ENCODE measurements around the gene RBBP8NL.

RBBP8NL gene

DNA sequence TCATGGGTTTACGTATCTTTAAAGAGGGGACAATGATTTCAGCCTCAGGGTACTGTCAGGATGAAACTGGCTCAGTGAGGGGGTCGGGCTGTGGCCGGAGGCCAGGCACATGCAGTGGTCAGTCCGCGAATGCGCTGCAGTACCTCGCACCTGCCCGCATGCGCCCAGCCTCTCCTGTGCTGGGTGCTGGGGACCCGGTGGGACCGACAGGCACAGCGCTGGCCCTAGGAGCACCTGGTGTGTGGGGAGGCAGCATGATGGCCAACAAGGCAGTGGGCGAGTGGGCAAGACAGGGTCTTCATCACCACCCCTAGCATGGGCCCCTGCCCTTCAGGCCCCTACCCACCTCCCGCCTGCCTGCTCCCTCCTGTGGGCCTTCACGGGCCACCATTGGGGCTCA is 19.3 kb downstream of the RBBP8NL start:
- 0 out of 2 replicates have a peak overlapping the region, but pooled peaks have one; percentile 67 for H3K4me3 ChIP-seq (replicated peaks; ENCODE audit: low read depth, low read length)
- DNase-seq (ENCODE audit: extremely low read depth, insufficient read length), result no peak
- H3K36me3 ChIP-seq (ENCODE audit: control insufficient read depth, insufficient read depth, low read length), result peaks cover 1% of the 10 kb centered on the region; the same call in 1 of the 2 replicates
- no peaks in the 10 kb centered on the region for H3K27me3 ChIP-seq (replicated peaks; ENCODE audit: control insufficient read depth, insufficient read depth, low read length)
- no peak for TF ChIP-seq CTCF (IDR thresholded peaks at IDR 0.05; ENCODE audit: insufficient read depth, low read length, poor library complexity, severe bottlenecking)

DNA sequence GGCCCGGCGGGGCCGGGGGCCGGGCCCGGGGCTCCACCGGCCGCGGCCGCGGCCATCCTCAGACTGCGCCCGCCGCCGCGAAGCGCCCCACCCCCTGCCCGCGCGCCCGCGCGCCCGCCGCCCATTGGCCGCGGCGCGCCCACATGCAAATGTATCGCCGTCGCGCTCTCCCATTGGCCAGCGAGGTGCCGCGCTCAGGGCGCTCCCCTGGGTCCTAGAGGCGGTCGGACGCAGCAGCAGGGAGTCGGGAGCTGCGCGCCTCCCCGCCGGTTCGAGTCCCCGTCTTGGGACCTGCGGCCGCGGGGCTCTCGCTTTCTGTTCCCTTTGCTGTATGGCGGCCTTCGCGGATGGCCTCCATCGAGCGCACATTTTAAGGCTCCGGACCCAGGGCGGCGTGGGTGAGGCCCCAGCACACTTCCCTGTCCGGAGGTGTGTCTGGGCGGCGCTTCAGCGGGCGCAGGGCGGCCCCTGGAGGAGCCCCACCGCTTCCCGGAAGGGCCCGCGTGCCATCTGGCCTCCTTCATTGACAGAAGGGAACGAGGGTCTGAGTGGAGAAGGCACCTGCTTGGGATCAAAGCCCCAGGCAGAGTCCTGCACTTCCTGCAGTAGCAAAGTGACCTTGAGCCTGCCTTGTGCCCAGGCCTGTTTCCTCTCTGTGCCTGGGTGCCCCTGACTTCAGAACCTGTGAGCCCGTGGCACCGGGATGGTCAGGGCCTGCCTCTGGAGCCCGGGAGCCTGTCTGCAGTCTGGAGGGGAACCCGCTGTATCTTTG is 19.9 kb downstream of the RBBP8NL start, which contains the start of gene CABLES2:
Gene CABLES2 (minus strand): TSS at position 65 of the 772 bp plus-strand sequence. CDS start 9 bp downstream, at position 56.
- Histone ChIP-seq H3K4me3 (replicated peaks; ENCODE audit: low read depth, low read length) (peak within 1 kb of the TSS; percentile 88), H3K36me3 (ENCODE audit: control insufficient read depth, insufficient read depth, low read length) (peaks cover 4% of the 10 kb centered on the region; the same call in 1 of the 2 replicates), H3K27me3 (replicated peaks; ENCODE audit: control insufficient read depth, insufficient read depth, low read length) (no peaks in the 10 kb centered on the region)
- TF ChIP-seq CTCF (IDR thresholded peaks at IDR 0.05; ENCODE audit: insufficient read depth, low read length, poor library complexity, severe bottlenecking), result peak; percentile 25
- DNase-seq (ENCODE audit: extremely low read depth, insufficient read length), result peak; percentile 94

DNA sequence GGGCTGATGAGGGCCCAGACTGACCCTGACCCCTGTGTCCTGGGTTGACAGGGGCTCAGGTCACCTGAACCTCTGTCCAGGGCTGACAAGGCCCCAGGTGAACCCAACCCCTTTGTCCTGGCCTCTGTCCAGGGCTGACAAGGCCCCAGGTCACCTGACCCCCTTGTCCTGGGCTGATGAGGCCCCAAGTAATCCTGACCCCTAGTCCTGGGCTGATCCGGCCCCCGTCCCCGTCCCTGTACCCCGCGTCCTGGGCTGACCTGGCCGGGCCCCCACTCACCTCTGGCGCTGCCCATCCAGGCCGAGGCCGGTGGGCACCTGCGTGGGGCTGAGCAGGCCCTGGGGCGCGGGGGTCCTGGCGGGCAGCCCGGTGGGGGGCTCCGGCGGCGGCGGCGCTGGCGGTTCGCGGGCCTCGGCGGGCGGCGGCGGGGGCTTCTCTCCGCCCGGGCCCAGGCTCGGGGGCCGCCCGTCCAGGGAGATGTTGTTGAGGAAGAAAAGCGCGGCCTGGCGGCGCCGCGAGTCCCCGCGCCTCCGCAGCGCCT is 20.6 kb downstream of the RBBP8NL start:
- DNase-seq (ENCODE audit: extremely low read depth, insufficient read length), result no peak
- Histone ChIP-seq H3K36me3 (ENCODE audit: control insufficient read depth, insufficient read depth, low read length) (peaks cover 4% of the 10 kb centered on the region; the same call in 1 of the 2 replicates), H3K4me3 (replicated peaks; ENCODE audit: low read depth, low read length) (peak overlapping the region; percentile 88), H3K27me3 (replicated peaks; ENCODE audit: control insufficient read depth, insufficient read depth, low read length) (no peaks in the 10 kb centered on the region)
- TF ChIP-seq CTCF (IDR thresholded peaks at IDR 0.05; ENCODE audit: insufficient read depth, low read length, poor library complexity, severe bottlenecking), result no peak

DNA sequence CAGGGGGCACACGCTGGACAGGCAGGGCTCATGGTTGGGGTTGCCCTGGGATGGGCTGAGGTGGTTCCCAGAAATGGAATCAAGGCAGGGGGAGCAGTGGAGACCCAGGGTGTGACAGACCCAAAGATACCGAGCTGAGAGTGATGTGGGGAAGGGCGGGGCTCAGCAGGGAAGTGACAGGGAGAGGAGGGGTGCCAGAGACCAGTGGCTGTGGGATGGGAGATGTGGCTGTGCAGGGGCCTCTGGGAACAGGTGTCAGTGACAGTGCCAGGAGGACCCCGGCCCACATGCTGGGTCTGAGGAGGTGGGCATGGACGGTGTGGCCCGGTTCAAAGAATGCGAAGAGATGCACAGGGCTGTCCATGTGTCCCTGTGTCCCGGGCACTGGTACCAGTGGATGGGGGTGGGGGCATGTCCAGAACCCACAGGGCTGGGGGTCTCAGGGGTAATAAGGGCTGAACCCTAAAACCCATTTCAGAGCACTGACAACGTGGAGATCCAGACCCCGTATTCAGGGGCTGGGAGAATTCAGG is 21.3 kb downstream of the RBBP8NL start:
- no peak for TF ChIP-seq CTCF (IDR thresholded peaks at IDR 0.05; ENCODE audit: insufficient read depth, low read length, poor library complexity, severe bottlenecking)
- Histone ChIP-seq H3K36me3 (ENCODE audit: control insufficient read depth, insufficient read depth, low read length) (peaks cover 4% of the 10 kb centered on the region; the same call in 1 of the 2 replicates), H3K27me3 (replicated peaks; ENCODE audit: control insufficient read depth, insufficient read depth, low read length) (no peaks in the 10 kb centered on the region), H3K4me3 (replicated peaks; ENCODE audit: low read depth, low read length) (peak overlapping the region; percentile 88)
- DNase-seq (ENCODE audit: extremely low read depth, insufficient read length), result no peak

DNA sequence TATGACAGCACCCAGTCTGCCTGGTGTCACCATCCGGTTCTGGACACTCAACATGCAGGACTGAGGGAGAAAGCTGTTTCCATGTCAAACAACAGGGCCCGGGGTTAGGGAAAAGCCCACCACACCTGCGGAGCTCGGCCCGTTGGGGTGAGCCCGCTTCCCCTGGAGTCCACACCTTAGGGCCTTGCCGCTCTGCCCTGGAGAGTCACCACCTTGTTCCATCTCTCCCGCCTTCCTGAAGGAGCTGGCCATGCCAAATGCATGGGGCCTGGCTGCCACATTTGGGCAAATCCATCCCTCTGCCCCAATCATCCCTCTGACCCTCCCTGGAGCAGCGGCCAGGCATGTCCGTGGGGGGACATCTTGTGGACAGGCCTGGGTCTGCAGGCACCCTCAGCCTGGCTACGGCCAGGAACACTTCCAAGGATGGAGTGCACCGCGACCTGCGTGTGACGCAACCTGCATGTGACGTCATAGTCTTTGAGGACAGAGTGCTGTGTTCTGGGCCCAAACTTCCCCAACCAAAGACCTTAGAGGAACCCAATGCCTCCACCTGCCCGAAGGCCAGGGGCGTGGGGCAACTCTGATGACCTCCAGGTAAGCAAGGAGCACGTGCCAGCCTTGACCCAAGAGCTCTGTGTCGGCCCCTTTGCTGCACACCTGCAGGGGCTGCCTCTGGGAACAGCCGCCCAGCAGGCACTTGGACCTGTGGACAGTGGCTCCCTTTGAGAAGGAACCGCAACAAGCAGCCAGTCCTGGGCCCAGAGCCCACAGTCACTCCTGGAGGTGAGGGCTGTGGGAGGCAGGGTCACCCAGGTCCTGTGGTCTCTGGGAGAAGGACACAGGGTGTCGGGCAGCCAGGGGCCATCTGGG is 22.0 kb downstream of the RBBP8NL start:
- Histone ChIP-seq H3K4me3 (replicated peaks; ENCODE audit: low read depth, low read length) (no peak overlapping the region; the same call in 1 of the 2 replicates), H3K27me3 (replicated peaks; ENCODE audit: control insufficient read depth, insufficient read depth, low read length) (no peaks in the 10 kb centered on the region), H3K36me3 (ENCODE audit: control insufficient read depth, insufficient read depth, low read length) (peaks cover 5% of the 10 kb centered on the region)
- TF ChIP-seq CTCF (IDR thresholded peaks at IDR 0.05; ENCODE audit: insufficient read depth, low read length, poor library complexity, severe bottlenecking), result peak; percentile 10
- DNase-seq (ENCODE audit: extremely low read depth, insufficient read length), result no peak

Measured in GM06990 (cell line).